Kidney (tissue), 14 donors: ENCODE measurements around the gene SOX6. TPM values are rescaled to one million over a fixed set of nuclear protein-coding genes. Genes with fewer than 3 reads are reported as not detected.

Experiments used
- DNase-seq, 5 donors: peaks; one replicate each; pipeline ENCODE4 v3.0.0-alpha.2; 2013 to 2020
- FAIRE-seq: peaks from 2 replicates; lab custom pipeline; 2012; peaks lifted over from hg19 to GRCh38; lab: Jason Lieb, UNC
- H3K27ac ChIP-seq, 2 donors: one replicate each; pipeline ENCODE4 v1.7.0; 2013; ENCODE audit warnings: low read depth in 2 of 2, low read length in 2 of 2, inconsistent platforms in 1 of 2
- H3K27me3 ChIP-seq: one replicate; pipeline ENCODE4 v1.7.1; 2013; ENCODE audit warnings: low read length, inconsistent platforms; ENCODE audit not compliant: control insufficient read depth, insufficient read depth
- H3K36me3 ChIP-seq, 3 donors: one replicate each; pipeline versions ENCODE4 v1.7.0 to v1.7.1; 2013; ENCODE audit warnings: low read length in 3 of 3, control low read depth in 1 of 3, inconsistent platforms in 1 of 3; ENCODE audit not compliant: insufficient read depth in 3 of 3, control insufficient read depth in 2 of 3
- H3K4me1 ChIP-seq, 3 donors: one replicate each; pipeline versions ENCODE4 v1.7.0 to v1.7.1; 2013; ENCODE audit warnings: low read length in 3 of 3, inconsistent platforms in 1 of 3, low read depth in 1 of 3; ENCODE audit not compliant: control insufficient read depth in 2 of 3, insufficient read depth in 2 of 3
- H3K4me3 ChIP-seq, 3 donors: one replicate each; pipeline versions ENCODE4 v1.7.0 to v1.8.1; 2013; ENCODE audit warnings: low read length in 3 of 3, control low read depth in 1 of 3, inconsistent platforms in 1 of 3
- H3K9ac ChIP-seq, 3 donors: one replicate each; pipeline versions ENCODE4 v1.7.0 to v1.7.1; 2013; ENCODE audit warnings: low read length in 3 of 3, control low read depth in 1 of 3, inconsistent platforms in 1 of 3
- H3K9me3 ChIP-seq, 3 donors: one replicate each; pipeline versions ENCODE4 v1.7.0 to v1.7.1; 2013; ENCODE audit warnings: low read length in 3 of 3, control low read depth in 1 of 3, inconsistent platforms in 1 of 3; ENCODE audit not compliant: control insufficient read depth in 2 of 3, insufficient read depth in 1 of 3
- CTCF ChIP-seq: IDR thresholded peaks from 3 replicates; pipeline ENCODE4 v1.5.1; 2012; ENCODE audit warnings: mild to moderate bottlenecking, moderate library complexity, borderline replicate concordance; ENCODE audit not compliant: insufficient read depth; ENCODE audit errors: extremely low read depth
- intact Hi-C: fragments of 100-400 bp; cut with DNase I; formaldehyde crosslinking; loops from one replicate; pipeline ENCODE4 v1.11.1; 2022
- polyA plus RNA-seq: library from polyadenylated mRNA; stranded (reverse); fragments of 350-450 nt; fragmentation: Illumina TruSeq; extraction: RNeasy Lipid Tissue Mini Kit (QIAGEN cat#74804); gene quantifications from one replicate; pipeline ENCODE4 v1.2.3, GENCODE V29; 2014; ENCODE audit warnings: low read depth, low replicate concordance; ENCODE audit not compliant: insufficient read depth
- total RNA-seq: library from RNA; stranded (reverse); fragmentation: NEBNext Ultra II Directional; extraction: Animal tissue kit (Norgen Biotek cat#: 25700); gene quantifications from one replicate; pipeline ENCODE4 v1.2.1, GENCODE V29; 2021
- donor health status: control.
- donor health status: control.
- donor health status: control.
- donor health status: control.
- donor health status: control.
- donor health status: DM: yes; HTN: yes; CAD: no.
- donor health status: Normal renal cell carcinoma (clear cell type).

SOX6 gene
- total and polyA plus RNA-seq, 2 donors from 2014 or later = 5.0 to 47.3 TPM

GRCh38 chr11:16043617-16044016 lies 312.7 kb downstream of the SOX6 start:
- intact Hi-C loops = no loop called here
- no peak overlapping the region for H3K27ac ChIP-seq
- H3K4me3 ChIP-seq = no peak overlapping the region
- peaks cover 0 to 5% (median 0%) of the 10 kb centered on the region in 3 donors for H3K36me3 ChIP-seq
- FAIRE-seq (no peak), DNase-seq (no peak)
- no peaks in the 10 kb centered on the region for H3K4me1 ChIP-seq
- H3K27me3 ChIP-seq = no peaks in the 10 kb centered on the region
- no peaks in the 10 kb centered on the region for H3K9me3 ChIP-seq
- TF ChIP-seq CTCF = no peak
- no peak overlapping the region for H3K9ac ChIP-seq

GRCh38 chr11:16041207-16041606 lies 315.1 kb downstream of the SOX6 start:
- DNase-seq = no peak
- Histone ChIP-seq H3K4me3 (no peak overlapping the region), H3K36me3 (peaks cover 0 to 2% (median 0%) of the 10 kb centered on the region in 3 donors), H3K9ac (no peak overlapping the region), H3K9me3 (no peaks in the 10 kb centered on the region), H3K27me3 (no peaks in the 10 kb centered on the region), H3K27ac (no peak overlapping the region), H3K4me1 (no peaks in the 10 kb centered on the region)
- intact Hi-C loops = no loop called here
- FAIRE-seq = no peak
- TF ChIP-seq CTCF = no peak

- no peak for FAIRE-seq
- intact Hi-C loops = no loop called here
These were observed 316.2 kb downstream of the SOX6 start for GRCh38 chr11:16040151-16040550.

More at GRCh38 chr11:16040151-16040550, 316.2 kb downstream of the SOX6 start:
- DNase-seq = peak in 1 of 5 donors; percentile 49
- H3K4me1 ChIP-seq = no peaks in the 10 kb centered on the region
- H3K27ac ChIP-seq = no peak overlapping the region
- H3K9ac ChIP-seq = no peak overlapping the region
- no peak overlapping the region for H3K4me3 ChIP-seq
- no peaks in the 10 kb centered on the region for H3K36me3 ChIP-seq
- H3K9me3 ChIP-seq = no peaks in the 10 kb centered on the region
- no peaks in the 10 kb centered on the region for H3K27me3 ChIP-seq
- no peak for TF ChIP-seq CTCF
